ENCODE measurements around the gene TMEM238. TPM values are rescaled to one million over a fixed set of nuclear protein-coding genes. Genes with fewer than 3 reads are reported as not detected.
A peak's percentile ranks its signal among the peaks of the same experiment; 100 is the strongest.
"Not testable (repeated sequence)": the region's sequence is repeated elsewhere in the genome, so short reads cannot be mapped to it uniquely, and the experiment has no call there.

The TMEM238 gene, protein sequence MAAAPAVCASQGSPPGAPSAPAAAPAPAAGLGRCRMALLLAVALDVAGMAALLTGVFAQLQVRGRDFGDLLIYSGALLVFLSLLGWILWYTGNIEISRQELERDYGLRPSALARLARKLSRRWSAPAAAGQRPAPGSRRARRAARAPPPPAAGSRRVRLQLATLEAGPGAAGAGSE
- under 1 TPM in 5 of 10 donors, not detected in 5; 0.12 to 0.48 (median 0.23) TPM for polyA plus RNA-seq (ENCODE audit: insufficient read length in 10 of 10)
- long read RNA-seq, donor 1, result 0 reads
- long read RNA-seq, donor 2, partial matches to known transcripts, result 0 of 2 reads
- long read RNA-seq, donor 2, other reads (novel, unspliced or antisense), result 0 of 2 reads
- long read RNA-seq, donor 3, result 0 reads
- long read RNA-seq, donor 4, partial matches to known transcripts, result 1,235 of 2,077 reads
- long read RNA-seq, donor 4, other reads (novel, unspliced or antisense), result 840 of 2,077 reads
- long read RNA-seq, donor 5, partial matches to known transcripts, result 2,845 of 4,364 reads
- long read RNA-seq, donor 5, other reads (novel, unspliced or antisense), result 1,517 of 4,364 reads
- long read RNA-seq, donor 6, partial matches to known transcripts, result 0 of 2 reads
- long read RNA-seq, donor 6, other reads (novel, unspliced or antisense), result 0 of 2 reads
- long read RNA-seq, donor 7, result 0 reads
- long read RNA-seq, donor 8, partial matches to known transcripts, result 0 of 1 reads
- long read RNA-seq, donor 8, other reads (novel, unspliced or antisense), result 0 of 1 reads
- long read RNA-seq, donor 9, result 0 reads

DNA sequence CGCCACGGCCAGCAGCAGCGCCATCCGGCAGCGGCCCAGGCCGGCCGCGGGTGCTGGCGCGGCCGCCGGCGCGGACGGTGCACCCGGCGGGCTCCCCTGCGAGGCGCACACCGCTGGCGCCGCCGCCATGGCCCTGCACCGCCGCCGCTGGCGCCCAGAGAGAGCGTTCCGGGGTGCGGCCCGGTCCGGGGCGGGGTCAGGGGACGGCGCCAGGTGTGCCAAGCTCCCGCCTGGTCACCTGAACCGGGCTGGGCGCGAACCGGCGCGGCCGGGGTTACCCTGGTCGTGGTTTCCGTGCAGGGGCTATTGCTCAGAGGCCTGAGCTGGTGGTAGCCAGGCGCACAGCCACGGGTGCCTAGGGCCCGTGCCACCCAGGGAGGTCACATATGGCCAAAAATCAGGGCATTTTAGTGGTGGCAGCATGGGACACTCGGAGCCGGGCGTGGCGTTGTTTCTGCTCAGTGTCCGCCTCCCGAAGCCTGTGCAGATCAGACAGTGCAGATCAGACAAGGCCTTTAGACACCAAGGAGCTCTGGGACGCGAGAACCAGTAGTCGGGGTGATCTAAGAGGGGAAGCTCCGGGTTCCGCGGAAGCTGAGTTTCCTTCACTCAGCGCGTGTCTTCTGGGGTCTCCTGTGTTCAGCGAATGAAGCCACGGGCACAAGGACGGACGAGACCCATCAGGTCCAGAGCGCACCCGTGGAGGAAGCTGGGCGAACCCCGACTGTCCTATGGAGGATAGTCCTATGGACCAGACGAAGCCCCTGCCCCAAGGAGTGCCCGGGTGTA lies at the start of gene TMEM238:
TMEM238 (minus strand) TSS at position 162 of the 789 bp plus-strand sequence; CDS start at position 129, 33 bp downstream.
- DNase-seq, result peak in 1 of 3 donors; percentile 55

DNA sequence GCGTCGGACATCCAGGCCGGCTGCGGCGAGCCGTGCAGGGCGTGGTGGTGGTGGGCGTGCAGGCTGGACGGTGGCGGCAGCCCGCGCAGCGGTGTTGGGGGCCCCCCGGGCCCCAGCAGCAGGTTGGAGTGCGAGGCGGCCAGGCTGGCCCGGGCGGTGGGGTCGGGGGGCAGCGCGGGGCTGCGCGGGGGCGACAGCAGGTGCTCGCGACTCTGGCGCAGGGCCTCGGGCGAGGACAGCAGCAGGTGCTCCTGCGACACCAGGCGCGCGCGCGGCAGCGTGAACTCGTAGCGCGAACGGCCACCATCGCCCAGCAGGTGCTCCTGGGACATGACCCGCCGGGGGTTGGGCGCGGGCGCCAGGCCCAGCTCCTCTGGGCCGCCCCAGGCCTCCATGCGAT lies 49.2 kb upstream of the TMEM238 start:
- DNase-seq, result no peak

DNA sequence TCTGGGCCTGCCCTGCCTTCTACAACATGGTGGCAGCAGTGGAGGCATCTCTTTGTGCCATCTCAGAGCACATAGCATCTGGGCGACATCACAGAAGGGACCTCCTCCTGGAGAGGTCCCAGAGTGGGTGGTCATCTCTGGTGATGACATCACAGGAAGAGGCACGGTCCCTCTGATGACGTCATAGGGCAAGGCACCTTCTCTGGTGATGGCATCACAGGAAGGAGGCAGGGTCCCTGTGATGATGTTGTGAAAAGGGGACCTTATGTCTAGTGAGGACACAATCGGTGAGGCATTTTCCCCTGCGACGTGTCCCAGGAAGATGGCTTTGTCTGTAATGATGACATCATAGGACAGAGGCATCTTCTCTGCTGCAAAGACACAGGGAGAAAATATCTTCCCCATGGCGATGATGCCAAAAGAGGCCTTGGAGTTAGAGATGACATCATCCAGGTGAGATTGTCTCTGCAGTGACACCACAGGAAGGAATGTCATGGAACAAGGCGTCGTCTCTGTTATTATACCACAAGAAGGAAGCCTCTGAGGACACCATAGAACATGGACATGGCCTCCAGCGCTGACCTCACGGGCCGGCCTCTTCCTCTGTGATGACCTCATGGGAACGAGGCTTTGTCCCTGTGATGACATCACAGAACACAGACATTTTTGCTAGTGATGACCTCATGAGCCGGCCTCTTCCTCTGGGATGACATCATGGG lies 48.3 kb upstream of the TMEM238 start:
- no peak for DNase-seq

DNA sequence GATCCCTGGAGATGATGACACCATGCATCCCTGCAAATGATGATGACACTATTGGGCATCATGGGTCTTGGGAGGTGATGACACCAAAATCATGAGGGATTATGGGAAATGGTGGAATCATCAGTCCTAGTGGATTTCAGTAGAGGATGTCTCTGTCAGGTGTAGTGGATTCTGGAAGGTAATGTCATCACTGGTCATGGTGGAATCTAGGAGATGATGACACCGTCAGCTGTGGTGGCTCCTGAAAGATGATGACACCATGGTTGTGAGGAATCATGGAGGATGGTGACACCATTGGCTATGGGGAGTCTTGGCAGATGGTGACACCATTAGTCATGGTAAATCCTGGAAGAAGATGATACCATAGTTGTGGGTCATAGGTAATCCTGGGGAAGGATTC lies 47.1 kb upstream of the TMEM238 start:
- DNase-seq, result no peak

DNA sequence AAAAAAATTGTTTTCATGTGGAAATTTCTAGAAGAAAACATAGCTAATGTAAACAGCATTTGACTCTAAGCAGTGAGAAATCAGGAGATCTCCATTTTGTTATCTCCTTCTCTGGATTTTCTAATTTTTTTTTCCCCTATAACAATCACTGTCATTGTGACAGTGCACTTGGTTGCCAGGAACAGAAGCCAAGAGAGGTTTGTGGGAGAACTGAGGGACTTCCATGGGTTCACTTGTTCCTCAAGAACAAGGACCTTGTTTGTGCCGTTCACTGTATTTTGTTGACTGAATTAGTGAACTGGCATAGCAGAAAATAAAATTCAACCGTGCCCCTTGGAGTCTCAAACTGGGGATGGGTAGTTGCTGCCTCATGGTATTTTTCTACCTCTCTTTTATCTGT lies 42.0 kb upstream of the TMEM238 start:
- DNase-seq, result no peak

DNA sequence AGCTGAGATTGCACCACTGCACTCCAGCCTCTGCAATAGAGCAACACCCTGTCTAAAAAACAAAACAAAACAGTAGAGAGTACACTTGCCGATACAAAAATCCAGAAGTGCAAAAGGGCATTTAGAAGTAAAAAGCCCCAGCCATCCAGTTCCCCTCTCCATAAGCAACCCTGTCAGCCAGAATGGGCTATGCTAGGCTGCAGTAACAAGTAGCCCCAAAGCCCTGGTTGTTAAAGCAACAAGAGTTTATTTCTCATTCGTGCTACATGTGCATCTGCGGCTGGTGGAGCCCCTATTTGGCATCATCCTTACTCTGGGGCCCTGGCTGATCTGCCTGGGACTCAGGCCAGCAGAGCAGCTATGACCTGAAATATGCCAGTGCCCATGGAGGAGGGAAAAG lies 40.4 kb upstream of the TMEM238 start:
- DNase-seq, result no peak

DNA sequence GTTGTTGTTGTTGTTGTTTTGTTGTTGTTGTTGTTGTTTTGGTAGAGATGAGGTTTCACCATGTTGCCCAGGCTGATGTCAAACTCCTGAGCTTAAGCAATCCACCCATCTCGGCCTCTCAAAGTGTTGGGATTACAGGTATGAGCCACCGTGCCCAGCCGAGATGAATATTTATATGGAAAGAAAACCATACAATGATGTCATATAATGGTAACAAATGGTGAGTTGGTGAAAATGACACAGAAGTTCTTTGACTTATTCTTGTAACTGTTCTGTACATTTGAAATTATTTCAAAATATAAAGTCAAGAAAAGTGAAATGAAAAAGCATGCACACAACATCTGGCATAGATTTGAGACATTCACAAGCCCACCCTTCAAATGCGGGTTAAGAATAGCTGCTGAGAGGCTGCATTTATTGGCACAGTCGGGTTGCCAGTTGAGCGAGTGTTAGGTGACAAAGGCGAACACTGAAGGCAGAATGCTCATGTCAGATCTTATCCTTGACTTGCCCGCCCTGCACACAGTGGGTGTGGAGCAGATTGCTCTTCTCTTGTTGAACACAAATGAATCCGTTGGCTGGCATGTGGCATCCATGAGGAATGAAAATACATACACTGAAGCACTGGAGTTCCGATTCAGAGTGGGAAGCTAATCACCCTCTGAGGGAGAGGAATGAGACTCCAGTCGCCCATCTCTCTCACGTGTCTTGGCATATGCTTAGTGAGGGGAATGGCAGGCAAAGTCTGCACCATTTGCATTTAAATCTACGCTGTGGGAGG lies 39.3 kb upstream of the TMEM238 start:
- no peak for DNase-seq

DNA sequence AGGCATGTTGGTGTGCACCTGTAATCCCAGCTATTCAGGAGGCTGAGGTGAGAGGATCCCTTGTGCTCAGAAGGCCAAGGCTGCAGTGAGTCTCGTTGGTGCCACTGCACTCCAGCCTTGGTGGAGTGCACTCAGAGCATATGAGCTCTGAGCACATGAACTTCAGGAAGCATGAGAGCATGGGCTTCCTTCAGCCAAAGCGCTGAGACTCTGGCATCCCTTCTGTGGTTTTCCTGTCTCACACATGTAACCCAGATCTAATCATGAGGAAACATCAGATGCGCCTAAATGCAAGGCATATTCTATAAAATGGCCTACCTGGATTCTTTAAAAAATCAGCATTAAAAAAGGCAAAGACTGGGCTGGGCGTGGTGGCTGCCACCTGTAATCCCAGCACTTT lies 37.2 kb upstream of the TMEM238 start:
- DNase-seq, result not testable (repeated sequence)

DNA sequence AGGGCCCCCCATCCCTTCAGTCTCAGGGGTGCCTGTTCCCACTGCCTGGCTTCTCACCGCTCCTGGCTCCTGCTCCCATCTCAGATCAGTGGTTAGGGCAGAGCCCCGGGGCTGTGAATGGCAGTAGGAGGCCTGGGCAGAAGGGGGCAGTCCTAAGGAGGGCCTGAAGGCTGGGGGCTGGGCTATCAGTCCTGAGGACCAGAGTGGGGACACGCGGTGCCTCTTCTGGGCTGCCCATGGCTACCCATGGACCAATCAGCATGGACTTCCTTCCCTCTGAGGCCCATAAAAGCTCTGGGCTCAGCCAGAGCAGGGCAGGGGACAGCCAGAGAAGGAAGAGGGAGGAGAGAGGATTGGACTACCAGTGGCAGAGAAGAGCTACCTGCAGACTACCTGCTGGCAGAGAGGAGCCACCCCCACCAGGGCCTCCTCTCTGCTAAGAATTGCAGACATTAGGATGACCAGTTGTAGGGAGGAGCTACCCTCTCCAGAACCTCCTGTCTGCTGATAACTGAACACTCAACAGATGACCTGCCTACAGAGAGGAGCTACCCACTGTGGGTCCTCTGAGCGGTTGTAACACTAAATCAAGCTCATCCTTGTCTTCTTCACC lies 35.6 kb upstream of the TMEM238 start:
- no peak for DNase-seq

DNA sequence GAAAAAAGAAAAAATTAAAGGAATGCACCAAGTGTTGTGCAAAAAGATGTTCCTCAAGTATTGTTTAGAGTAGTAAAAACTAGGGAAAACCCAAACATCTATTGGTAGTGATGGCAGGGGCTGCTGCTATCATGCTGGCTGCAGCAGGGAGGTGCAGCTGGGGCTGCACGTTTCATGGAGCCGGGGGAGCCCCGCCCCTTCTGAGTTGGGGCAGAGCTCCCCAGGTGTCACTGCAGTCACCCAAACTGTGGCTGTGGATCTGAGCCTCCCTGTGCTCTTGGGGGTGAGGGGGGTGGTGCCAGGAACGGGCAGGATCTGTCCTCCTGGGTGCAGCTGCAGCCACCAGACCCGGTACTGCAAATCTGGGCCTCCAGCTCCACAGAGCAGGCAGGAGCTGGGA lies 35.0 kb upstream of the TMEM238 start:
- DNase-seq, result no peak

DNA sequence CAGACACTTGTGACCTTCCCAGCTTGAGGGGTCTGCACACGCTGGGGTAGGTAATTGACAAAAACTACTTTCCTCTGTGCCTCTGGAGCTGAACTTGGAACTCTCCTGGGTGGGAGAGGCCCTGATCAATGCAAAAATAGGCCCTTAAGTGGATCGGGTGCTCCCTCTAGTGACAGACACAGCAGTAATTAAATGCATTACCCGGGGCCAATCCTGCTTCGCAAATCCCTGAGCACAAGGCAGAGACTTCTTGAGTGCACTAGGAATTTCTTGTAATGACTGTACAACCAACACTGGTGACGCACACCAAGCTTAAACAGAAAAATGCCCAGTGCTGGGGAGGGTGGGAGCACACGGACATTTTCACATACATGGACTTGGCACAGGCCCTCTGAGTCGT lies 34.1 kb upstream of the TMEM238 start:
- DNase-seq, result peak; percentile 69 to 87 (median 81)

DNA sequence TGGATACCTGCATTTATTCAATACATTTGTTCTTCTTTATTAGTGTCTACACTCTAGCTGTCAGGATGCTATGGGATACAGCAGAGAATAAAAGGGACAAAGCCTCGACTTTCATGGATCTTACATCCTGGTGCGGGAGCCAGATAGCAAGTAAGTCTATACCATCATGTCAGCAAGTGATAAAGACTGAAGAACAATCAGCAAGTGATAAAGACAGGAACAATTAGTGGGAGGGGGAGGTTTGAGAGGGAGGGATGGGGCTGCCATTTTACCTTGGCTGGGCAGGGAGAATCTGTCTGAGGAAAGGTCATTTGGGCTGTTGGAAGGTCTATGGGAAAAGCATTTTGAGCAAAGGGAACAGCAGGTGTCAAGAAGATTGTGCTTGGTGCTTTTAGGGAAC lies 26.1 kb upstream of the TMEM238 start:
- no peak for DNase-seq

DNA sequence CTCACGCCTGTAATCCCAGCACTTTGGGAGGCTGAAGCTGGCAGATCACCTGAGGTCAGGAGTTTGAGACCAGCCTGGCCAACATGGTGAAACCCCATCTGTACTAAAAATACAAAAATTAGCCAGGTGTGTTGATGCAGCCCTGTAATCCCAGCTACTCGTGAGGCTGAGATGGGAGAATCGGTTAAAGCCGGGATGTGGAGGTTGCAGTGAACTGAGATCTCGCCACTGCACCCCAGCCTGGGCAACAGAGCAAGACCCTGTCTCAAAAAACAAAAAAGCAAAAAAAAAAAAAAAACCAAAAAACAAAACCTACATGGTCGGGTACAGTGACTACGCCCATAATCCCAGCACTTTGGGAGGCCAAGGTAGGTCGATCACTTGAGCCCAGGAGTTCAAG lies 25.1 kb upstream of the TMEM238 start:
- DNase-seq, result not testable (repeated sequence)

DNA sequence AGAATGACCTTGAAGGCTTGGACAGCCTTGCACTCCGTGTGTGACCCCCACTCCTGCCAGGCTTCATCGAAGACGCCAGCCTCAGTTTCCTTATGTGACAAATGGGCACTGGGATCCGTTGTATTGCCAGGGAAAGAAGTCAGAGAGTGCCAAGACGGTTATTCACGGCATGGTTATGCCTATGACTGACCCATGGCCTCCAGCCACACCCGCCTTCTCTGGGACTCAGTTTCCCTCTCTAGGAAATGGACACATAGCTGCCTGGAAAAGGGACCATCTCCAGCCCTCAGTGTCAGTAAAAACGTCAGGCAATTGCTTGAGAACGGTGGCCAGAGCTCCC lies 24.4 kb upstream of the TMEM238 start:
- no peak for DNase-seq

DNA sequence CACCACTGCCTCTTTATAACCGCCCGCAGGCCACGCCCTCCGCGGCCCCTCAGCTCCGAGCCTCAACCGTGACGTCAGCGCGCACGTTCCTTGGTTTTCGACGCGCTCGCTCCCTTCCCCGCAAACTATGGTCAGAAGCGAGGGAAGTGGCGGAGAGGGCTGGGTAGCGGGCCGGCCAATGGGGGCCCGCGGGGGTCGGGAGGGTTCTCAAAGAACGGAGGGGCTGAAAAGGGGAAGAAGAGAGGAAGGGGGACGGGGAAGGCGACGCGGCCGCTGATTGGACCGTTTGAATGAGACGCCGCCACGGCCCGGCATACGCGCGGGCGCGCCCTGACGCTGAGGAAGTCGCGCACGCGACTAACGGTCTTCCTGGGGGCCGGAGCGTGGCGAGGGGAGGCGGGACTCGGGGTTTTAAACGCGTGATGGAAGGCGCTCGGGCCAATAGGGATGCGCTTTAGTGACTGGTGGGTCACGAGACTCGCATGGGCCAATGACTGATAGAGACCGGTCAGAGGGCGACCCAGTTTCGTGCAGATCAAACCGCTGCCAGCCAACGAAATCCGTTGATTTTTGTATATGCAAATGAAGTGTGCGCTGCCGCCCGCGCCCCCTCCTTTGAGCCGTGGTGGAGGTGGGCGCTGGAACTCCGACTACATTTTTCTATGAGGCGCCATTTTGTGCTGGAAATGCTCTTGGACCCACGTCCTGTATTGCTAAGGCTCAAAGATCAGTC lies 23.9 kb upstream of the TMEM238 start:
- DNase-seq, result peak; percentile 99 to 100 (median 99)

DNA sequence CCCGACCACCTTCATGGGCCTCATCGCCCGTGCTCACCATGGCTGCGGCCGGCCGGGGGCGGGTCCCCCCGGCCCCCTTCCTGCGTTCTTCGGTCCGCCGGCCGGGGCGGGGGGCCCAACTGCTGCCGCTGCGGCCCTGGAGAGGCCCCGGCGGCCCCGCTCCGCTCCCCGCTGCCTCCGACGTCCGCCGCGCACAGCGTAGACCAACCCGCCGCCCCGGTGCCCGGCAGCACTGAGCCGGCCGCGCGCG lies 23.4 kb upstream of the TMEM238 start, which contains the start of gene UBE2S:
UBE2S (minus strand) TSS at position 239 of the 250 bp plus-strand sequence; CDS start at position 40, 199 bp downstream.
- DNase-seq, result not testable (repeated sequence)

DNA sequence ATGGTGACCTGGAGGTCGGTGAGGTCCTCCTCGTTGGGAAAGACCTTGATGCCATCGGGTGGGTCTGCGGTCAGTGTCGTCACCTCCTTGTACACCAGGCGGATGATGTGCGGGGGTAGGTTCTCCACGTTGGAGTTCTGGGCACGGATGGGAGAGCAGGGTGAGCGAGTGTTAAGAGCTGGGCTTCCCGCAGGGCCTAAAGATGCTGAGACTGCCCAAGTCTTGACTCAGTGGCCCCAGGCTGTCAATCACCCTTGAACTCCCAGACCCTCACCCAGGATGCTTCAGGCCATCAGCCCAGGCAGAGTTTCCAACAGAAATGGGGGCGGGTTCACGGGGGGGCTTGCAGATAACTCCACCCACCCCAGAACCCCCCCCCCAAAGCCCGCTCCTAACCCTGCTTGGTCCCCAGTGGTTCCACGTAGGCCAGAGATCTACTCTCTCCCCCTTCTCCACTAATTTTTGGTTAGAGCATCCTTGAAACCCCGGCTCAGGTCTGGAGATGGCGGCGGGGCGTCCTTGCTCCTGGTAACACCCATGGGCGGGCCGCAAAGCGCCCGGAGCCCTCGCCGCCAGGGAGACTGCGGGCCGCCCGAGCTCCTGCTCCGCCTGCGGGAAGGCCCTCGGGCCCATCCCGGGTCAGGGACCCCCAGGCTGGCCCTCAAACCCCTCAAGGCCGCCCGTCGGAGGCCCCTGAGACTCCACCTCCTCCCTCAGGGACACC lies 22.9 kb upstream of the TMEM238 start:
- peak in 1 of 3 donors; percentile 69 for DNase-seq

DNA sequence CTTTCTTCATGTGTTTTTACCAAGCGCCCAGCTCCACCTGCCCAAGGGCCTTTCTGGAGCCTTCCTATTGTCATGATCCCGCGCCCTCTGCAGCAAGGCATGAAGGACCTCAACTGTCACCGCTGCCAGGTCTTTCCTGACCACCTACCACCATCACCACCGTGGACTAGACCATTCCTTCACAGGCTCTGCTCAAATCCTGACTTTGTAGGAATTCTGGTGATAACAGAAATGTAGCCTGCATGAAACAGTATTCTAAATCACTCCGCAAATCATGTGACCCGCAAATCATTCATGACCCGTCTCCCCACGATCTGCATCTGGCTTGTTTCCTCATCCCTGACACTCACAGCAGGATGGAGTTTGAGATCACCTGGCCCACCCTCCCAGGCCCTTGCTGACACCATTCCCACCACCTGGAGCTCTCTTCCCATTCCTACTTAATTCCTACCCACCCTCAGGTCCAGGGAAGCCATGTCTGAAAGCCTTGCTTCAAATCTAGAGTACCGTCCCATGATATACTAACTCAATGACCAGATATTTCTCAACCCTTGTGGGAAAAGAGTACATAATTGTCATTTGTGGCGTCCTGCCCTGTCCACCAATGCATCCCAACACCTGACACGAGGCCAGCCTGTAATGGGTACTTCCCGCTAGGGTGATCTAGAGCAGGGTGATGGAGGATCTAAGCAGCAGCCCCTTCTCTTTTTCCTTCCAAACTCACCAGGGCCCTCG lies 22.2 kb upstream of the TMEM238 start:
- DNase-seq, result no peak

Measured in muscle of back (tissue), 13 donors.